NCI-H345 (cell line): ENCODE measurements around the gene BTBD19.
A peak's percentile ranks its signal among the peaks of the same experiment; 100 is the strongest.
"Not testable (repeated sequence)": the region's sequence is repeated elsewhere in the genome, so short reads cannot be mapped to it uniquely, and the experiment has no call there.

Source experiments
- DNase-seq: peaks from one replicate; lab custom pipeline; 2025; lab: John Stamatoyannopoulos, UW

Gene BTBD19, protein sequence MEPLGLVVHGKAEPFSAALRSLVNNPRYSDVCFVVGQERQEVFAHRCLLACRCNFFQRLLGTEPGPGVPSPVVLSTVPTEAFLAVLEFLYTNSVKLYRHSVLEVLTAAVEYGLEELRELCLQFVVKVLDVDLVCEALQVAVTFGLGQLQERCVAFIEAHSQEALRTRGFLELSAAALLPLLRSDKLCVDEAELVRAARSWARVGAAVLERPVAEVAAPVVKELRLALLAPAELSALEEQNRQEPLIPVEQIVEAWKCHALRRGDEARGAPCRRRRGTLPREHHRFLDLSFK

DNA sequence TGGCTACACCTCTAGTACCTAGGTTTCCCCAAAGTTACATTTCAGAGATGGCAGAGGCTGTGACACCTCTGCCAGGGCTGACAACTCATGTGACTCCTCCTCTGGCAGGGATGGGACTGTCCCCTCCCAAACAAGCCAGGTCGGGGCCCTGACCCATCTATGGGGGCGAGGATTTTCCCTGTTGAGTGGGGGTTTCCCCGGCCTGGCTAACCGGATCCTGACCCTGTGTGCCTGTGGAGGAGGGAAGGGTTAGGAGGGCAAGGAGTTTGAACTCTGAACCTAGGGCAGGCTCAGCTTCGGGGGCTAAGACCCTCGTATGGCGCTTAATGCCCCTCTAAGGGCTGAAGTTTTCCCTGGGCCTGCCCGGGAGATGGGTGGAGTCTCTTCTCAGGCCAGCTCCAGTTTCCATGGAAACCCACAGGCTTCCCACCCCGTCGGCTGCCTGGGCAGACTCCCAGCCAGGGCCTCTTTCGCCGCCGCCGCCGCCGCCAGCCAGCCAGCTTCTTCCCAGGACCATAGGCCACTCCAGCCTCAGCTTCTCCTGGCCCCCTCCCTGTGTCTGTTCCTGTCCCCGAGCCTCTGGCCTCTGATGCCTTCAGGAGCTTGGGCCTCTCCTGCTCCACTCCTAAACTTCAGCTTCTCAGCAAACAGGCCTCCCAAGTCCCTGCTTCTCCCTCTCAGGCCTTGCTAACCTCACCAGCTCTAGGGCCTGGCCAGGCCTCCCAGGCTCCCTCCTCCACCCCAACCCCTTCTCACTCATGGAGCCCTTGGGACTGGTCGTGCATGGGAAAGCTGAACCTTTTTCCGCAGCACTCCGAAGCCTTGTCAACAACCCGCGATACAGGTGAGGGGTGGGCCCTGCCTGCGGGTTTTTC lies at the start of gene BTBD19:
Gene BTBD19, plus strand, starts transcription at position 461 of the 875 bp plus-strand sequence. Its CDS starts 298 bp downstream, at position 759.
- DNase-seq, result no peak

DNA sequence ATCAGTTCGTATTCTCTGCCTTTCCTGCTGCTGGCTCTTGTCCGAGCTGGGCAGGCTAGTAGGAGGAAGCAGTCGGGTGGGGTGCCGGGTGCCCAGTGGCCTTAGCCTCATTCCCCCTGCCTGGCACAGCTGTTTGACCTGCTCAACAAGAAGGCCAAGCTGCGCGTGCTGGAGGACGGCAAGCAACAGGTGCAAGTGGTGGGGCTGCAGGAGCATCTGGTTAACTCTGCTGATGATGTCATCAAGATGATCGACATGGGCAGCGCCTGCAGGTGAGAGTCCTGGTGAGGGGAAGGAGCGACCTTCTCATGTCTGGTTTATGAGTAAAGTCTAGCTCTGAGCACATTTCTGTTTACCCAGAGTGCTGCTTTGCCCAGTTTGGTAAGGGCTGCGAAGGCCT lies 49.2 kb upstream of the BTBD19 start:
- DNase-seq, result no peak

DNA sequence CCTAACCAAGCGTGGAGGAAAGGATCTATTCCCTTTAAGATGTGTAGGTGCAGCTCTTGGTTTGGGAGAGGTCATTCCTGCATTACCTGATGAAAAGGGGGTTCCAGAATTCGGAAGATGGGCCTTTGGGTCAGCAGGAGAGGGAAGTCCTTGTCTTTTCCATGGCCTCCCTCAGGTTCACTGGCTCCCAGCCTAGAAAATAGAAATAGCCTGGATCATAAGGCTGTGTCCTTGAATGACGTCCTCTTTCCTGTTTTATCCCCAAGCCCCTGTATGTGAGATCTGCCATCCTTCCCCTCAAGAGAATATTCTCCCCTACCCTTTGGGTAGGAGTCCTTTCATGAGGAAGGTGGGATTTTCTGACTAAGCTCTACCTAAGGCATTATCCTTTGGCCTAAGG lies 47.4 kb upstream of the BTBD19 start:
- DNase-seq, result no peak

DNA sequence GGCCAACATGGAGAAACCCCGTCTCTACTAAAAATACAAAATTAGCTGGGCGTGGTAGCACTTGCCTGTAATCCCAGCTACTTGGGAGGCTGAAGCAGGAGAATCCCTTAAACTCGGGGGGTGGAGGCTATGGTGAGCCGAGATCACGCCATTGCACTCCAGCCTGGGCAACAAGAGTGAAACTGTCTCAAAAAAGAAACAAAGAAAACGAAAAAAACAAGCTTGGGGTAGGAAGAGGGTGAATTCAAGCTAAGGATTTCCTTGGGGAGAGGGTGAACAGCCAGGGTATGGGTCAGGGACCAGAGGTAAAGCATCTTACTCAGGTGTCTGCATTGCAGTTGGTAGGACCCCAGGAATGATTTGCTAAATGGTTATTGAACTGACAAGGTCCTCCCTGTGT lies 41.9 kb upstream of the BTBD19 start:
- DNase-seq, result not testable (repeated sequence)

DNA sequence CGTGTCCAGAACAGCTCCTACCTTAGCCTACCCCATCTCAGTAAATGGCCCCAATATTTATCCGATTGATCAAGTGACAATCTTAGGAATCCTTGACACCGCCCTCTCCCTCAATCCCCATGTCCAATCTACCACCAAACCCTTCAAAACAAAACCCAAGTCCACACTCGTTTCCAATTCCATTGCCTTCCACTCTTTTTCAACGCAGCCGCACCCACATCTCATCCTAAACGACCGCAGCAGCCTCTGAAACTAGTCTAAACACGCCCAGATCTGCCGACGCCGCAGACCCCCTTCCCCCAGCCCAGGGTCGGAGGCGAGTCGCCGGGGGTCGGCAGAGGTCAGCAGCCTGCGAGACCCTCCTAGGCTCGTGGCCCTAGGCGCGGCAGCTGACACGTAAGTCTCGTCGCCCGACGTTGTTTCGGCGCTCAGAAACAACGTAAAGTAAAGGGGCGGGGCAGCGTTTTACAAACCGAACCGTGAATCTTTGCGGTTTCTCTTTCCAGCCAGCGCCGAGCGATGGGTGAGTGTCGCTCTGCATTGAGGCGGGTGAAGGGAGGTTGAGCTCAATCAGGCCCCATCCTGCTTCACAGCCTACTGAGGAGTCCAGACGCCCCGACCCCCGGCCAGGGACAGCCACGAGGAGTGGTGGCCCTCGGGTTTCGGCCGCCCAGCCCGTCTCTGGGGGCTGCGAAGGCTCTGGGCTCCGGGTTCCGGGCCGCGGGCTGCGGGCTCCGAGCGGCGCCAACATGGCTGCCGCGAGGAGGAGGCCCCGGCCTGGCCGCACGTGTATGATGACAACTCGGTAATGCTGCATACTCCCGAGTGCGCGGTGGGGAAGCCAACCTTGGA lies 33.0 kb upstream of the BTBD19 start, which contains the start of gene RPS8:
Gene RPS8, plus strand, starts transcription at position 463 of the 852 bp plus-strand sequence. Its CDS starts 57 bp downstream, at position 520.
- peak; percentile 95 for DNase-seq

DNA sequence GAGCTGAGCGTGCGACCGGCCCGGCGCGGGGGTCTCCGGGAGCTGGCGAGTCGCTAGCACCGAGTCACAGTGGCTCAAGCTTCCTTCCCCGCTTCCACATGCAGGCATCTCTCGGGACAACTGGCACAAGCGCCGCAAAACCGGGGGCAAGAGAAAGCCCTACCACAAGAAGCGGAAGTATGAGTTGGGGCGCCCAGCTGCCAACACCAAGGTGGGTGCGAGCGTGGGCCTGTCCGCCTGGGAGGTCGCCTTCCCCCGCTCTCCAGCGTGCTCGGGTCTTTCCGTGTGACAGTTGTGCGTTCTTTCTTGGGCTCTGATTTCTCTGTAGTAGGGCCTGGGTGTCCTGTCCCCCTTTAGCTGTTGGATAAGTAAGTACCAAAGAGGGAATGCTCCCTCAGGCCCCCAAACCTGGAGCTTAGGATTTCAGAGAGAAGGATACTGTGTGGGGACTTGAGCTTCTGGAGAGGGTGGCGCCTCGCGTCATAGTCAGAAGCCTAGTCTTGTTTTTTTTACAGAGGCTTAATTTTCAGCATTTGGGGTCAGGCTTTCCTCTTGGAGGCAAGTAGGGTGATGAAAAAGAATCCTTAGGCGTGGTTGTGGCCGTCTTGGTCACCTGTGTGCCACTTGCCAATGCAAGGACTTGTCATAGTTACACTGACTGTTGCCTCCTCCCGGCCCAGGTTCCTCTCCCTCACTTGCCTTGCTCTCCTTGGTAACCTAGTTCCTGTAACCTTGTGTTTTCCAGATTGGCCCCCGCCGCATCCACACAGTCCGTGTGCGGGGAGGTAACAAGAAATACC lies 32.2 kb upstream of the BTBD19 start:
- DNase-seq, result no peak

DNA sequence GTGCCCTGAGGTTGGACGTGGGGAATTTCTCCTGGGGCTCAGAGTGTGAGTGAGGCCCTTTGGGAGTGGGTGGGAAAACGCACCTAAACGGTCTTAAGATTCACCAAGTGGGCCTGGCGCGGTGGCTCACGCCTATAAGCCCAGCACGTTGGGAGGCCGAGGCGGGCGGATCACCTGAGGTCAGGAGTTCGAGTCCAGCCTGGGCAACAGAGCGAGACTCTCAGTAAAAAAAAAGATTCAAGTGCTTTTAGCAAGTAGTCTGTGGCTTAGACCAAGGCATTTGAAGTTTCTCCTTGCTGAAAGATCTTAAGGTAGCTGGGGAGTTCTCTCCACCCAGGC lies 31.6 kb upstream of the BTBD19 start:
- DNase-seq, result no peak

DNA sequence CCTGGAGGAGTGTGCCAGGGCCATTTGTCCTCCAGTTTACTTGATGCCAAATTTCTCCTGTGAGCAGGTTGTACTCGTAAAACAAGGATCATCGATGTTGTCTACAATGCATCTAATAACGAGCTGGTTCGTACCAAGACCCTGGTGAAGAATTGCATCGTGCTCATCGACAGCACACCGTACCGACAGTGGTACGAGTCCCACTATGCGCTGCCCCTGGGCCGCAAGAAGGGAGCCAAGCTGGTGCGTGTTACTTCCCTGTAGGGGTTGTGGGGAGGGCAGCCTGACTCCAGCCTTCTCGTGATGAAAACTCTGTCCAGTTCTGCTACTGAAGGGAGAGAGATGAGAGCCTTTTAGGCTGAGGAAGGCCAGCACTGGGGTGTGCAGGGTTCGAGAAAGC lies 30.8 kb upstream of the BTBD19 start:
- no peak for DNase-seq

DNA sequence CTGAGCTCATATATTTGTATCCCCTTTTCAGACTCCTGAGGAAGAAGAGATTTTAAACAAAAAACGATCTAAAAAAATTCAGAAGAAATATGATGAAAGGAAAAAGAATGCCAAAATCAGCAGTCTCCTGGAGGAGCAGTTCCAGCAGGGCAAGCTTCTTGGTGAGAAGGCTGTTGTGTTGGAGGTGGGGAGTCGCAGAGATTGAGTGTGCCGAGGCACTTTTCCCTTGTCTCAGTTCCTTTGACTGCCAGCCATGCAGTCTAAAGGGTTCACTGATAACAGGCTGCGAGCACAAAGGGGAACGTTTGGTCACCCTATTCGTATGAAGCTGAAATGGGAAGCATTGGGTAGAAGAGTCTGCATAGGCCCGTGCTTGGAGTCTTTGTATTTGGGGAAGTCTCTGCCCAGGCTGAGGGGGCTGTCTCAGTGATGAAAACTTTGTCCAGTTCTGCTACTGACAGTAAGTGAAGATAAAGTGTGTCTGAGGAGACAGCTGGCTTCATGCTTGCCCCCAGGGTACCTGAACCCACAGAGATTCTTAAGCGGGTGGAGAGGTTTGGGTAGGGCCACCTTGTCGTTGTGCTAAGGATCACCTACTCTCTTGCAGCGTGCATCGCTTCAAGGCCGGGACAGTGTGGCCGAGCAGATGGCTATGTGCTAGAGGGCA lies 30.2 kb upstream of the BTBD19 start:
- no peak for DNase-seq

DNA sequence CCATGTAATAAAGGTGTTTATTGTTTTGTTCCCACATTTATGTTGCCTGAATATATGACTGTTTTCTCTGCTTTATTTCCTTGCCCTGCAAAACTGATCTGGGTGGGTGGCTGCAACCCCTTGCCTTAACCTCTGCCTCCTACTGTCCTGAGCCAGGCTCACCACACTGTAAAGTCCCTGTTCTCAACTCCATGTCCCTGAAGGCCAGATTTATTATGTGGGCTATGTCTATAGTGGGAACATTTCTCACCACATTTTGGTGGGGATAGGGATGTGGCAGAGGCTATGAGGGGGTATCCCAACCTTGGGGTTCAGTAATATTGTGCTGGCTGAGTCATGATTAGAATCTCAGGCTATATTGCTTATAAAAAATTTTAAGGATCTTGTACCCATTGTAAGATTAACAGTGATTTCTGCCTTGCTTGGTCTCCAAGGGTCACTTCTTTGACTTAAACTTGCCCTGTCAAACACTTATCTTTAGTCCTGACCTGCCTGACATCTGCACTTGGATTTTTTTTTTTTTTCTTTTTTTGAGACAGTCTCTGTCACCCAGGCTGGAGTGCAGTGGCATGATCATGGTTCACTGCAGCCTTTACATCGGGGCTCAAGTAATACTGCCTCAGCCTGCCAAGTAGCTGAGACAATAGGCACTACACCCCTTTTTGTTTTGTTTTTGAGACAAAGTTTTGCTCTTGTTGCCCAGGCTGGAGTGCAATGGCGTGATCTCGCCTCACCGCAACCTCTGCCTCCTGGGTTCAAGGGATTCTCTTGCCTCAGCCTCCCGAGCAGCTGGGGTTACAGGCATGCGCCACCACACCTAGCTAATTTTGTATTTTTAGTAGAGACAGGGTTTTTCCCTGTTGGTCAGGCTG lies 29.4 kb upstream of the BTBD19 start:
- DNase-seq, result no peak

DNA sequence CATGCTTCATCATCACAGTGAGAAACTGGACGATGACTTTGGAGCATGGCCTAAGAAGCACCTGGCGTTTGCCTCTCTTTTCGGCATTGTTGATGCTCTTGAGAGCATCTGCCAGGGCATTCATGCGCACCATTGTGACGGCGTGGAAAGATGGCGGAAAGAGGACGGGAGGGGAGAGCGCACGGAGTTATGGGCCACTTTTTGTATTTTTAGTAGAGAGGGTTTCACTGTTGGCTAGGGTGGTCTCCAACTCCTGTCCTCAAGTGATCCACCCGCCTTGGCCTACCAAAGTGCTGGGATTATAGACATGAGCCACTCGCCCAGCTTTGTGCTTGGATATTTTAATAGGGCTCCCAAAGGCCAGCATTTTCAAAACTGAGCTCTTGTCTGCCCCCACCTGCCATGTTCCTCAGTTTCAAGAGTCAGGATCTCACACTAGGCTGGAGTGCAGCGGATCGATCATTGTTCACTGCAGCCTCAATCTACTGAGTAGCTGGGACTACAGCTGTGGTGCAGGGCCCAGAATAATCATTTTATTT lies 27.7 kb upstream of the BTBD19 start:
- no peak for DNase-seq

DNA sequence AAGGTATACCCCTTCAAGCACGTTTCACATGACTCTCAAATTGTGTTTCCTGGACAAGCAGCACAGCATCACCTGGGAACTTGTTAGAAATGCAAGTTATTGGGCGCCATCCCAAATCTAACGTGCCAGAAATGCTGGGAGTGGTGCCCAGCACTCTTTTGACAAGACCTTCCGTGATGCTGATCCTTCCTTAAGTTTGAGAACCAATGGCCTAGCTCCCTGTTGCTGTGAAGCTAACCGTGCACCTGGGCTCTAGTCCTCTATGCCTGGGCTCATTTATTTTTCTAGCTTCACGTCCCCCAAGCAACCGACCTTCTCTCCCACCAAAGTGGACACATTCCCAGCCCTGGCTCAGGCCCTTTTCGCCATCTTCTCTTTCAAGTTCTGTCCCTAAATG lies 24.6 kb upstream of the BTBD19 start:
- no peak for DNase-seq

DNA sequence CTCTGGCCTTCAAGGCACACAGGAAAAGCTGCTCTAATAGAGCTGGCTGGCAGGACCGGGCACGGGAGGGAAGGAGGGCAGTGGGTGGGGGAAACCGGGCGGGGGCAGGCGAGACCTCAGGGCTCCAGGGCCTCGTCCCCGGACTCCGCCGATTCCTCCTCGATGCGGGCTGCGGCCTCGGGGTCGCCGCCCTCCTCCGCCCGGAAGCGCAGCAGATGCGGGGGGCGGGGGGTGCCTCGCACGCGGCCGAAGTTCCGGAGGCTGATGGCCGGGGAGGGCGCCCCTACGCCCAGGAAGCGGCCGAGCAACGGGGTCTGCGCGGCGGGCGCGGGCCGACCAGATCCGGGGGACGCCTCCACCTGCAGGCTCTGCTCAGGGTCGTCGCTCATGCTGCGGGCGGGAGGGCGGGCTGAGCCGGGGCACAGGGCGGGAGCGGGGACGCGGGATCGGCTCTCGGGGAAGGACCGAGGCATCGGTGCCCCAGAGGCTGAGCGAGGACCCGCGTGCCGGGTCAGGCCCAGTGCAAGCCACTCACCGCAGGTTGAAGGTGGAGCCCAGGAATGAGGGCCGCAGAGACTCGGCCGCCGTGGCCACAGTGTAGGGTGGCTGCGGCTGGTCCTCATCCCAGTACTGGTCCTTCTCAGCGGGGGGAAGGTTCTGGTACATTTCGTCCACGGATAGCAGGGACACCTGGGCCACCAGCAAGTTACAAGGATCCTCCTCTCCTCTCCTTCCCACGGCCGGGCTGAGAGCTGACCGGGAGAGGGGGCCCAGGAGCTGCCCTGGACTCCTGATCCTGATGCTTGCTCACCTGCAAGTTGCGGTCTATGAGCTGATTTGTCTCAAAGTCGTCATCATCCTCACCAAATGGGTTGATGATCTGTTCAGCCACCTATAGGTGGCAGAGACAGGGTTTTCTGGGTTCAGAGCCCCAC lies 24.0 kb upstream of the BTBD19 start:
- no peak for DNase-seq

DNA sequence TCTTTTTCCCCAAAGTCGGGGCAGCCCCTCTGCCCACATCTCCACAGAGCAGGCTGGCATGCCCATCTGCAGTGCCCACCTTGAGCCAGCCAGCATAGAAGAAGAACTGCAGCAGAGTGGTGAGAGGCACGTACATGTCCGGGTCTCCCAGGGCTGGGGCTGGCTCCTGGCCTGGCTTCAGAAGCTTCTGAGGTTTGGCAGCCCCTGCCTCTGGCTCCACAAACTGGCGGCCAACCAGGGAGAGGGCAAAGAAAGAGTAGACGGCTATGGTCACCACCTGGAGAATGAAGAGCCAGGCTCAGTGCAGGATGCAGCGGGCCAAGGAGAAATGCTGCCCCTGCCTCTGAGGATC lies 23.3 kb upstream of the BTBD19 start:
- DNase-seq, result no peak

DNA sequence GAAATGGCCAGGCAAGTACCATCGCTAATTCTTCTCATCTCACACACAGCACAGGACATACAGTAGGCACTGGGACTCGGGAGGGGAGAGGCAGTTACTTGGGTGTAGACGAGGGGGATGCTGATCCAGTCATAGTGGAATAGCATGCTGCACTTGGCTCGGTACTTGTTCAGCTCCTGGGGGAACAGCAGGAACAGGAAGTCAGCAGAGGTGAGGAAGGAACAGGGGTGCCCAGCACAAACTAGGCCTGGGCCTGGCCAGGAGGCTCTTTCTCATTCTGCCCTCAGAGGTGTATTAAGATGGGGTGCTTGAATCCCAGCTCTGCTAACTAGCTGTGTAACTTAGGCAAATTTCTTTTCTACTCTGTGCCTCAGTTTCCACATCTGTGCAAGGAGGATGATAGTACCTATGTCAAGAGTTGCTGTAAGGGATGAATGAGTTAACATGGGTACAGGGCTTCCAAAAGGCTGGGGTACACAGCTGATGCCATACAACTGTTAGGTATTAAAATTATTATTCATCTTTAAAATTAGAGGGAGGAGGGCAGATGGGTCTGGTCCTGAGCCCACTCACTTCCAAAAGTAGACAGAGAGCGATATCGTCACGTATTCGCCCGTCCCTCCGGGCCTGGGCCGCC lies 22.7 kb upstream of the BTBD19 start:
- DNase-seq, result no peak

DNA sequence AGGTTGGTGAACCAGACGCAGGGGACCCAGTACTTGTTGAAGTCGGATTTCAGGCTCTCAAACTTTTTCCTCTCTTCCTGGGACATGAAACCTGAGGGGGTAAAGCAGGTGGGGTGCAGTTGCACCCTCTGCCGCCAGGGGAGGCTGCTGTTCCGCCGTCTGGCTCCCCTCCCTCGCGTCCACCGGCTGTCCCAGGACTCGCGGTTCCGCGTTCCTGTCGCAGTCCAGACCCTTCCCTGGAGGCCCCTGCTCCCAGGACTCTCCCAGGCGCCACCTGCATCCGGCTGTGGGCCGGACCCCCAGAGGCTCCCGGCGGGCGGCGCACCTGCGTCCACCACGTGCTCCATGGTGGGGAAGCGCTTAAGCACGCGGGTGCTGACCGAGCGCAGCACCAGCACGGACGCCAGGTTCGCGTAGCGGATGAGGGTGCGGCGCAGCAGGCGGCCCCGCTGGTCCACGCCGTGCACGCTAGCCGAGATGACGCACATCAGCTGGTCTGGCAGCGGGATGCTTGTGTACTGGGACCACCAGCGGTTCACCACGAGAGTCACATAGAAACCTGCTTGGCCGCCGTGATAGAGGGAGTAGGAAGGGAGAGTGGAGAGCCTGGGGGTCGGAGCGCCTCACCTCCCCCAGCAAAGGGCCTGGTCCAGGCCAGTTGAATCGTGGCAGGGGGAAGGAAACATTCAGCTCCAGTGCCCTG lies 22.0 kb upstream of the BTBD19 start:
- no peak for DNase-seq

DNA sequence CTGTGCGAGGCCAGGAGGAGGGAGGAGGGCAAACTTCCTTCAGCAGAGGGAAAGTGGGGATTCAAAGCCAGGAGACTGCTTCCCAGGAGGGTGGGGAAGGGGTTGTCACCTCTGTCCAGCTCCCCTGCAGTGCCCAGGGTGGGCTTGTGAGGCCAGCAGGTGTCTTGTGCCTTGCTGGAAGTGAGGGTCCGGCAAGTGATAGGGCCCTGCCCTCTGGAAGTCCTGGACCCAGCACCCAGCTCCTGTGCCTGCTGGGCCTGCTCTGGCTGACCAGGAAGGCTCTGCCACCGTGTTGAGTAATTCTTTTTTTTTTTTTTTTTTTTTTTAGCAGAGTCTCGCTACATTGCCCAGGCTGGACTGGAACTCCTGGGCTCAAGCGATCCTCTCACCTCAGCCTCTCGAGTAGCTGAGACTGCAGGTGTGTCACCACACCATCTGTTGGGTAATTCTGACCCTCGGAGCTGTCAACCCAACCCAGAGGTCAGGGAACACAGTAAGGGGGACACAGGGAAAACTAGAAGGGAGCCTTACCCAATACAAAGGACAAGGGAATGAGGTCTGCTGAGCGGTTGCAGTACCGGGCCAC lies 21.4 kb upstream of the BTBD19 start:
- no peak for DNase-seq
